ENCODE results near the gene CMTM1.
"Not testable (repeated sequence)": the region's sequence is repeated elsewhere in the genome, so short reads cannot be mapped to it uniquely, and the experiment has no call there.

Gene CMTM1

DNA sequence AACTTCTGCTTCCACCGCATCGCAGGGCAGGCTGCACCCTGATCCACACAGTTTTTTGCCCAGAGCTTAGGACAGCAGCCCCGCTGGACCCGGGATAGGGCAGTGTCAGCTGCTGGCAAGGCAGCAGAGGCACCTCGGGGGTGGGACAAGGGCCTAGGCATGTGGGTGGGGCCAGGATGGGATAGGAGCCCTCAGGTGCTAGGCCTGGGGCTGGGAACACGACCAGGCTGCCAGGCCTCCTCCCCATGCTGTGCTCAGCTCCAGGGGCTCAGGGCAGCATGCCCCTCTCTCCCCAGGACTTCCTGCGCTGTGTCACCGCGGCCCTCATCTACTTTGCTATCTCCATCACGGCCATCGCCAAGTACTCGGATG, 42.9 kb downstream of the CMTM1 start:
- in situ Hi-C loops (cut with MboI; ENCODE audit: low sequenced_read_pairs) = no loop called here

DNA sequence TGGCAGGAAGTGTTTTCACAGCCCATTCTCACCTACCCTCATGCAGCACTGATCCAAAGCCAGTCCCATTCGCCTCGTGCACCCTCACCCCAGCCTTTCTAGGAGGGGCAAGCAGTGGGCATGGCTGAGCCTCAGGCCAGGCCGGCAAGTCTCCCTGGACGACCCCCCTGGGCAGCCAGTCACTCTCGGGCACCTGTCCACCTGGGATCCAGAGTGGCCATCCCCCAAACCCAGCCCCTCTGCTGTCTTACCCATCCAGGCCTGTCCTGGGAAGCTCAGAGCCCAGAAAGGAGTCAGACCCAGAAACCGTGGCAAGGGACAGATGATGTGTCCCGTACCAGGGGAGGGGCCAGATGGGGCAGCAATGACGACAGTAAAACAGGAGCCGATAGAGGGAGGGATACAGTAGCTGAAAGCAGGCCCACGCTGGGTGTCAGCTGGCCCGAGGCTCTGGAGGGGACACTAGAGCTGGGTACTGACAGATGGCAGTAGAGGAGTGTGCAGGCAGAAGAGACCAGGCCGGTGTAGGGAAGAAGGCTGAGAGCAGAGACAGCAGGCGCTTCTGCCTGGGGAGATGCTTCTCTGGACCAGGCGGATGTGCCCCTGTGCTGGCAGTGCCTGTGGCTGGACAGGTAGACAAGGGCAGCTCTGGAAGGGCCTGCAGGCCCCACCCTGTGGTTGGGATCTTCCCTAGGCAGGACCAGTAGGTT, 44.0 kb downstream of the CMTM1 start:
- in situ Hi-C loops (cut with MboI; ENCODE audit: low sequenced_read_pairs) = no loop called here

DNA sequence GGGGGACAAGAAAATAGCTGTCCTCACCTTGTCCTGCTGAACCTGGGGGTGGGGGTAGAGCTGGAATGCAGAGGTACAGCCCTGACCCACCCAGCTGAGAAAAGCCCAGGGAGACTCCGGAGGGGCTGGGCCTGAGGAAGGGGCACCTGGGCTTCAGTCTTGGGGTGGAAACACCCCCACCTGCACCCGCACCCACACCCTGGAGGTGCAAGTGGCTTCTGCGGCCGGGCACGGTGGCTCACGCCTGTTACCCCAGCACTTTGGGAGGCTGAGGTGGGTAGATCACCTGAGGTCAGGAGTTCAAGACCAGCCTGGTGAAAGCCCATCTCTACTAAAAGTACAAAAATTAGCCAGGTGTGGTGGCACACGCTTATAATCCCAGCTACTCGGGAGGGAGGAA, 45.7 kb downstream of the CMTM1 start:
- in situ Hi-C loops (cut with MboI; ENCODE audit: low sequenced_read_pairs) = not testable (repeated sequence)

DNA sequence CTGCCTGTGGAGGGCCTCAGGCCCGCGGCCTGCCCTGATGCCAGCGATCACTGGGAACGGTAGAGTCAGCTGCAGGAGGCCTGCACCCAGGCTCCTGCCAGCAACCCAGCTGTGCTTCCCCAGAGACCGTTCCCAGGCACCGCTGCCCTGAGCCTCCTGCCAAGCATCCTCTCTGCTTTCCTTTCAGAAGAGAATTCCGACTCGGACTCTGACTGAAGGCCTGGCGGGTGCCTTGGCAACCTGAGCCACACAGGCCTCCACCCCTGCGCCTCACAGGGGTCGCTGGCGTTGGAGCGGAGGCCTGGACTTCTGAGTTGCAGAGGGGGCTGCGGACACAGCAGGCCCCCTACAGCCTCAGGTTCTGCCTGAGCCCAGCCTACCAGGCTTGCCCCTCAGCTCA, 46.2 kb downstream of the CMTM1 start:
- in situ Hi-C loops (cut with MboI; ENCODE audit: low sequenced_read_pairs) = no loop called here

DNA sequence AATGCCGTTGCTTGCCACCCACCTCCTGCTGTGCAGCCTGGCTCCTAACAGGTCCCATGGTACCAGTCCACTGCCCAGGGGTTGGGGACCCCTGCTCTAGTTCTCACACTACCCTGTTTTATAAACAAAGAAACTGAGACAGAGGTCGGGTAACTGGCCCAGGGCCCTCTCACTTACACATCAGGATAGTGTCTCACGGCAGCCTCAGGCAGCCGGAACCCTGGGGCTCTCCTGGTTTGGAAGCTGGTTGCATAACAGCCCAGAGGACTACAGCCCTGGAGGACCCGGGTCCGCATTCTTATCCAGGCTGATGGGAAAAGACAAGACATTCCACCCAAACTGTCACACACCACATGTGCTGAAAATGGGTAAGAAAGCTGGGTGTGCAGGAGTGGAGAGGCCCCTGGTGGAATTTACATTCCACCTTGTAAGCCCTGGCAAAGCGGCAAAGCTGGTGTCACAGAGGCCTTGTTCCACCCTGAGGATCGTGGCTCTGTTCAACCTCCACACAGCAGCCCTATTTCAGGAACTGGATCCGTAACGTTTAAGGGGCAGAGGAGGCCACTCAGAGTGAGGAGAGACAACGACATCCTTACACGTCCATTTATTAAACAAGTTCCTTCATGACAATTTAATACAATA, 48.0 kb downstream of the CMTM1 start:
- in situ Hi-C loops (cut with MboI; ENCODE audit: low sequenced_read_pairs) = no loop called here

DNA sequence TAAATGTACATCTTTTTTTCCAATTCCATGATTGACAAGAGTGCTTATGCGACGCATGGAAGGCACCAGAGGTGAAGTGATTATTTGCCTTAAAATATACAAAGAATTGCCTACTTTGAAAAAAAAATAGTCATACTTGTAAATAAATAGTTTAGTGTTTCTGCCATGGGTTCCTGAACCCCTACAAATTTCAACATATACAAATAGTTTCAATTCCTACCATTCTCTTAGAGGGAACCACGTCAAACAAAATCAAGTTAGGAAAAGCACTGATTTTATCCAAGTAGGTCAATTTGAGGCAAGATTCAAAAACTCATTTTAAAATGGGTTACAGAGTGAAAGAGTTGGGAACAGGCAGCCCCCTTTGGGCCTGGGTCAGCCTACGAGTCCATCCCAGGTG, 49.9 kb downstream of the CMTM1 start:
- in situ Hi-C loops (cut with MboI; ENCODE audit: low sequenced_read_pairs) = no loop called here

DNA sequence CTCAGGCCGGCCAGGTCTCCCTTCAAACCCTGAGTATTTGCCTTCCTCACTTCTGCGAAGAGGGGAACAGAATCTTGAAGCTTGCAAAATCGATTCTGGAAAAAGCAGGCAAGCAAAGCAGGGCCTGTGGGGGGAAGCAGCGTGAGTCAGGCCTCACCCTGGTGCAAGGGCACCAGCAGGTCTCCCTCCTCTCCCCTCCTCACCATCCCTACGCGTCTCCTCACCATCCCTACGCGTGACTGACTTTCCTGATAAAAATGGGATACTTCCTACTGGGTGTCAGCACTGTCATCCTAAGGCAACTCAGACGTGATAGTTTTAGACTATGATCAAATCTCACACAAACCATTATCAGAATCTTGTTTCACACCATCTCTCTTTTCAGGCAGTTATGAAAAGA, 50.4 kb downstream of the CMTM1 start:
- in situ Hi-C loops (cut with MboI; ENCODE audit: low sequenced_read_pairs) = no loop called here

DNA sequence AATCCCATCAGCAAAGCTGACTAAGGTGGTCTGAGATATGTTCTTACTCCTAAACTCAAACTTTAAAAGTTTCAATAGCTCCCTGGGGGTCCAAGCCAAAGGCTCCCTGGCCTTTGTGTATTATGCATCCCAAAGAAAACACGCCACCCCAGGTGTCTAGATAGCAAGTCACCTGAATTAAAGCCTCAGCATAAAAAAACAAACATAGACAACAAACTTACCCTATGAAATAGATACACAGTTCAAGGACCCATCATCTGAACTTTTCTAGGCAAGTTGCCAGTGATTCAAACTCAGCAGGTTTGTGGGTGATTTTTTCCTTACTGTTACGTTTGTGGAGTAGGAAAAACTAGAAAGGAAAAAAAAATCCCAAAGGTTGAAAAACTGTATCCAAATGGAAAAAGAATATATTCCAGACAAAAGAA, 50.8 kb downstream of the CMTM1 start:
- in situ Hi-C loops (cut with MboI; ENCODE audit: low sequenced_read_pairs) = no loop called here

DNA sequence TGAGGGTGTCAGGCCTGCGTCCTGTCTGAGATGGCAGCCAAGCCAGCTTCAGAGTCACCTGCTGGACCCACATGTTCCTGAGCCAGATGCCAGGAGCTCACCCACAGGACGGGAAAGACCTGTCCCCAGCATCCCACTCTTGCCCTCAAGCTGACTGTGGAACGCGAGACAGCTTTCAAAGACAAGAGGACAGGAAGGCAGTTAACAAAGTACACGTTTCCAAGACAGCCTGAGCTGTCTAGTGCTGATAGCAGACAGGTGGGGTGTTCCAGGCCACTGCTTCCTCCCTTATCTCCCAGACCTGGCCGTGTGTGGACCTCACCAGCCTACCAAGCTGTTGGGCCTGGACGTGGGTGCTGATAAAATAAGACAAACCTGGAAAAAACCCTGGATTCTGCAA, 51.5 kb downstream of the CMTM1 start:
- in situ Hi-C loops (cut with MboI; ENCODE audit: low sequenced_read_pairs) = no loop called here

DNA sequence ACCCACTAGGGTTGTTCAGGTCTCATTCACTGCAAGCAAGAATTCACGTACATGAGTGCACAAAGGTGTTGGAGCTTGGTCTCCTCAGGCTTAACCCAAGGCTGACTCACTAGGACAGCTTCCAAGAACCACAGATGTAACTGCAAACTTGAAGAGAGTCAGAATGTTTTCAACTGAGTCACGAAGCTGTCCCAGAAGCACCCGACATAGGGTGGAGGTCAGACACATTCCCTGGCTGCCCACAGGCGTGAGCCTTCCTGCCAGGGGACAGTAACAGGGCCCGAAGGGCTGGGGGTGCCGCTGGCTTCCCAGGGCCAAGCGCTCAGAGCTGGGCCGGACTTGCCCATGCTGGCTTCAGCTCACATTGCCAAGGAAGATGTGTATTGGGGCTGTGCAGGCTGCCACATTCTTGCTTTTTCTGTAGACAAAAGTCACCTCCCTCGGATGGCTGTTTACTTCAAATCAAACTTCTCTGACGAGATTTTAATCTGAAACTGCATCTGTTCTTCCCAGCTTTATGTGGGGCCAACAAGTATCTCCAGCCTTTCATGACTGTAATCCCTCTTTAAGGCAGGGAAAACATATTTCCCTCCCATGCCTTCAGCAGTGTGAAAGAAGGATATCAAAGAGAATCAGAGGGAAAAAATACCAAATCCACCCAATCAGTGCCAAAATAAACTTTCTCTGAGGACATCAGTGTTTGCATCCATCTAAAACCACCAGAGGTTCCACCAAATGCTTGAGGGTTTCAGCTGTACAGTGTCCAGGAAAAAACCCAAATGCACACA, 52.5 kb downstream of the CMTM1 start:
- in situ Hi-C loops (cut with MboI; ENCODE audit: low sequenced_read_pairs) = no loop called here

DNA sequence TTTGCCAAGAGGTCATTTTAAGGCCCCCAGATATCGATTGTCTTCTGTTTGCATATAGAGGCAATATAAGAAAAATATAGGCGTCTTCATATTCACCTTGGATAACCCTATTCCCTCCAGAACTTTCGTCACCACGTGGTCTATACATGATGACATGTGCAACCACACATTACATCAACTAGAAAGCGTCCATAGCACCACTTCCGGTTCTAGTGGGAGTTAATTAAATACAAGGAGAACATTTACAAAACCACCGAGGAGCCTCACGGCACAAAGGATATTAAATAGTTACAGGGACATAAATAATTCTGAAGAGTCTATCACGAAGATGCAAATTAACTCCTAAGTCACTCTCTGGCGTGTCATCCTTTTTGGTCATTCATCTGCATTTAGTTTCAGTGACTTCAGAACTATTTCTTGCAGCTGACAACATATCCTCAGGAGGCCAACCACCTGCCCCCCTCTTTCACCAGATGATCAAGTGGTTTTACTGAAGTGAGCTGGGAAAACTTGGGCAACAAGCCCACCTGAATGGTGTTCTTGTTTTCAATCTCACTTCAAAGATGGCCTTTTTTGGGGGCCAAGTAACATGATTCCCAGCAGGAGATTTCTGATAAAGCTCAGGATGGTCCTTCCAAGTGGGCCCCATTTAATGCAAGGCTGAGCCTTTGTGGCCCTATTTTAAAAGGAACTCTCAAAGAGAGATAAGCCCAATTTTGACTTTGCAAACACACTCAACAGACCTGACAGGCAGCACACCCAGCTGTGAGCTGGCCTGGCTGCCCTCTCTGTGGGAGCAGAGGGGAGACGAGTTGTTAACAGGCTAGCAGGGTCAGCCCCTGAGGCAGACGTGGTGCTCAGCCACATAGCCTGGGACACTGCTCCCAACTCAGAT, 53.5 kb downstream of the CMTM1 start:
- in situ Hi-C loops (cut with MboI; ENCODE audit: low sequenced_read_pairs) = no loop called here

DNA sequence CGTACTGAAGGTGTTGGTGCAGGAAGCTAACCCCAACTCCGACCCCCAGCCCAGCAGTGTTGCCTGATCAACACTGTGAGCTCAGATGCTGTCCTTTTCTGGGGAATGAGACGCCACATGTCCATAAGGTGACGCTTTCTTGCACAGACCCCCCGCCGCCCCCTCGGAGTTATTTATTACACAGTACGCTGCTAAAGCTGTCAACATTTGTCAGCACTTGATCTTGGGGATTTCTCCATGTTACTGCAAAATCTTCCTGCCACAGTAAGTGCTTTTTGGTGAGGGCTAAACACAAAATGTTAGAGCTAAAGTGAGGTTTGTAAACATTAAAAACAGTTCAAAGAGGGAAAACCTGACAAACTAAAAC, 54.2 kb downstream of the CMTM1 start:
- in situ Hi-C loops (cut with MboI; ENCODE audit: low sequenced_read_pairs) = no loop called here

DNA sequence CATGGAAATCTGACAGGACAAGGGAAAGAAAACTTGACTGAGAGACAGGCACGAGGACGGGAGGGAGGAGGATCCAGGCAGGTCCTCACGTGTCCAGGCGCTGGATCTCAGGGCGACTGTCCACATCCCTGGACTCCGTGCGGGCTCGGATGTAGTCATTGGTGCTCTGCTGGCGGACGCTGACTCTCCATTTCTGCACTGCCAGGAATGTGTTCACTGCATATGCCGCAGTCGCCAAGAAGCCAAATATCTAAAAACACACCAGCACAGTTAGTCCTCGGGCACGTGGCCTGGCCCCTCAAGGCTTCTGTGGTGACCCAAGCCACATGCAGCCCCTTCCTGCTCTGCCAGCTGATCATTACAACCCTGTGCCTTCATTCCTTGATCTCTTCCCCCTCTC, 55.7 kb downstream of the CMTM1 start:
- in situ Hi-C loops (cut with MboI; ENCODE audit: low sequenced_read_pairs) = no loop called here

DNA sequence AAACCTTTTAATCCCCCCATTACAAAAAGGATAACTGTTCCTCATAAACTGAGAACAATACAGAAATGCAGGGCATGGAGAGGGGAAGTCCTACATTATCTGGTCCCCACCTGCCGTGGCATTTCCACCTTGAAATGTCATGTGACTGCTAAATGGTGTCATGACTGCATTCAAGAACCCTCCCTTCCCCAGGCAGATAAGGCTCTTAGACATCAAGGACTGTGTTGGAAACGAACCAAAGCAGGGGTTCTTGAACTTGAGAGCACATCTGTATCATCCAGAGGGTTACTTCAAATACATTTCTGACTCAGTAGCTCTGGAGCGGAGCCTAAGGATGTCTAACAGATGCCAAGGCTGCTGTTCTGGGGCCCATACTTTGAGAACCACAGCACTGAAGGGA, 56.6 kb downstream of the CMTM1 start:
- in situ Hi-C loops (cut with MboI; ENCODE audit: low sequenced_read_pairs) = no loop called here

DNA sequence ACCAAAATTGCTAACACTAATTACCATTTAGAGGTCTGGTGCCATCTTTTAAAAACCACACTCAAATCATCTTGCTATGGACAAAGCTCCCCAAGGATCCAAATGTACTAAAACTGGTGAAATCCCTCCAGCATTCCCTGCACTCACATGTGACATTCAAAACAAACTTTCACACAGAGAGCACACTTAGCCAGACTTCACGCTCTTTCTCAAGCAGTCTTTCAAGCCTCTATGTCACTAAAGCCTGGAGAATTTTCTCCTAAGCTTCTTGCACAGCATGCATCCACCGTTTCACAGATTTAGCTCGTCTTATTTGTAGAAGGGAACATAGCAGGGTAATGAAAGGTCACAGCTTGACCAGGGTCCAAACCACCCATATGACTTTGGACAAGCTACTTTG, 57.5 kb downstream of the CMTM1 start:
- in situ Hi-C loops (cut with MboI; ENCODE audit: low sequenced_read_pairs) = no loop called here

DNA sequence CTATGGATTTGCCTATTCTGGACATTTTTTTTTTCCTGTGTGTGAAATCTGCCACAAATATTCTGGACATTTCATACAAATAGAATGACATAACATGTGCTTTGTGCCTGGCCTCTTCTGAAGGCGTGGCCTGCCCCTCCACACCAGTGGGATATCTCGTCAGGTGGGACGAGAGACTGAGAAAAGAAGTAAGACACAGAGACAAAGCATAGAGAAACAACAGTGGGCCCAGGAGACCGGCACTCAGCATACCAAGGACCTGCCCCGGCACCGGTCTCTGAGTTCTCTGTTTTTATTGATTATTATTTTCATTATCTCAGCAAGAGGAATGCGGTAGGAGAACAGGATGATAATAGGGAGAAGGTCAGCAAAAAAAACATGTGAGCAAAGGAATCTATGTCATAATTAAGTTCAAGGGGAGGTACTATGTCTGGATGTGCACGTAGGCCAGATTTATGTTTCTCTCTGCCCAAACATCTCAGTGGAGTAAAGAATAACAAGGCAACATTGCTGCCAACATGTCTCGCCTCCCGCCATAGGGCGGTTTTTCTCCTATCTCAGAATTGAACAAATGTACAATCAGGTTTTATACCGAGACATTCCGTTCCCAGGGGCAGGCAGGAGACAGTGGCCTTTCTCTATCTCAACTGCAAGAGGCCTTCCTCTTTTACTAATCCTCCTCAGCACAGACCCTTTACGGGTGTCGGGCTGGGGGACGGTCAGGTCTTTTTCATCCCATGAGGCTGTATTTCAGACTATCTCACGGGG, 61.6 kb downstream of the CMTM1 start:
- in situ Hi-C loops (cut with MboI; ENCODE audit: low sequenced_read_pairs) = not testable (repeated sequence)

Measured in HL-60/S4 treated with retinoic acid at 250 ng/mL for 4 days and 3 days (cell line).